Stimulated activated CD8-positive, alpha-beta memory T cell treated with anti-CD3 and anti-CD28 coated beads, Interleukin-15, amount 100 ng/mL, for 48 hours (primary cell): ENCODE measurements around the gene KNCN.
A peak's percentile ranks its signal among the peaks of the same experiment; 100 is the strongest.

ENCODE experiments used
- DNase-seq, 2 donors: peaks; one replicate each; pipeline ENCODE4 v3.0.0-alpha.2; 2020; ENCODE audit warnings: low read depth in 2 of 2

The KNCN gene

DNA sequence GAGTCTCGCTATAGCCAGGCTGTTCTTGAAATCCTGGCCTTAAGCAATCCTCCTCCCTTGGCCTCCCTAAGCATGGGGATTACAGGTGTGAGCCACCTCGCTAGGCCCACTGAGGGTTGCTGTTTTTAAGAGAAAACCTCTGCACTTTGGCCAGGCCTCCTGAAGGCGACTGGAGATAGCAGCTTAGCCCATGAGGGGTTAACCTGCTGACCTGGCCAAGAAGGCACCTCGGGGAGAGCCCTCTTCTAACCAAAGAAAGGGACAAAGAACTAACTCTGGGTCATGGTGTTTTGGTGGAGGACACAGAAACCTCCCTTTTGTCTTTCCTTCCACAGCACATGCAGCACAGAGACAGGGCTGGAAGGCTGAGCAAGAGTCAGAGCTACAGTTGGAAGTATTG lies 17.7 kb upstream of the KNCN start:
- no peak for DNase-seq

DNA sequence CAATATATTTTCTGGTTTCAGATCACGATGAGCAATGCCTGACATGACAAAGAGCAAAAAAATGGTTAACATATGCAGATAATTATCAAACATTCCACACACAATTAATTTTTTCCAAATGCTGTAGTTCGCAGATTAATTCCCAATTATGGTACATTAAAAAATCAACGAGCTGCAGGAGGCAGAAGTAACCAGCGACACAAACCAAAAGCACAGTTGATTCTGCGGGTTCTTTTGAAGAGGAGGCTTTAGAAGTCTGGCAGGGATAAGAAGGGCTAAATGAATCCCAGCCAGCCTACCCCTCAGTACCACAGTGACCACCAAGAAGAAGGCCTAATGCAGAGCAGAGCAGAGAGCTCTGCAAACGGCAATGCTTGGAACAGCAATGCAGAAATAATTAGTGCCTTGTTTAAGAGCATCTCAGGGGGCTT lies 17.0 kb upstream of the KNCN start:
- DNase-seq = no peak

DNA sequence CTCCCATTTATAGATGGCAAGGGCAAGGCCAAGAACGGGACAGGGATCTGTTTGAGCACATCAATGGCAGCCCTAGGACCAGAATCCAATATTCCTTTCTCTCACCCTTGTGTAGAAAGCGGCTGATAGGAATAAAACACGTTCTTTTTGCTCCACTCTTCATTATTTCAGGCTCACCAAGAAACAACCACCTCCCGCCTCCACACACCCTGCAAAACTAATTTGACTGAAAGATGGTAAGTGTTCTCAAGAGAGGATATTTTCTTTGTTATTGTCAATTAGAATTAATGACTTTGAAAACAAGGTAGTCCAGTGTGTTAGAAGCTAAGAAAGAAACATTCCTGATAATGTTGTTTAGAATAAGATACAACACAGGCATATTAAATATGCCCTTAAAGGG lies 11.9 kb upstream of the KNCN start:
- DNase-seq = no peak

DNA sequence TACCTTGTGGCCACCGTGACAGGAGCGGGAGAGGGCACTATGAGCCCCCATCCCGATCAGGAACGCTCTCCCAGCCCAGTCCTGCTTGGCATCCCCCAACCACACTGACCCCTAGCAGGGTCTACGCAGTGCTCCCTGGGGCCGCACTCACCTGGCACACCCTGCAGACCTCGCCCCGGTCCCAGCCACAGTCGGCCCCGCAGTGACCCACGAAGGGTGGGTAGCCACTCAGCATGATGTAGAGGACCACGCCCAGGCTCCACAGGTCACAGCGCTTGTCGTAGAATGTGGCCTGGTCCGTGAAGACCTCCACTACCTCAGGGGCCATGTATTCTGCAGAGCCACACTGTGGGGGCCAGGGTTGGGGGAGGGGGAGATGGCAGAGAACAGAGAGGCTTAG lies 11.1 kb upstream of the KNCN start:
- no peak for DNase-seq

DNA sequence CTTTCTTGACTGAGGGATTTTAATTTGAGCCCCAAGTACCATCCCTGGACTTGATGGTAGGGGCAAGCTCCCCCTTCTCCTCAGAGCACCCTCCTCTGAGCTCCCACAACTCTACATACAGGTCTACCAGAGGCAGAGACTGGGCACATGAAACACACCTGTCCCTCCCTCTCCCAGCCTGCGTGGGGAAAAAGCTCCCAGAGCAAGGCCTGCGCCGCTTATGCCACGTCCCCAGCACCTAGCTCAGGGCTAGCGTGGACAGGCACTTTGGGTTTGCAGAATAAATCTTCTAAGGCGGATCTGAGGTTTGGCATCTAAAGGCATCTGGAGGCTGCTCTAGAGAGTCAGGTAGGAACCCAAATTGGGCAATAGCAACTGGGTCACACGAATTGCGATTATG lies 7.5 kb upstream of the KNCN start:
- no peak for DNase-seq

DNA sequence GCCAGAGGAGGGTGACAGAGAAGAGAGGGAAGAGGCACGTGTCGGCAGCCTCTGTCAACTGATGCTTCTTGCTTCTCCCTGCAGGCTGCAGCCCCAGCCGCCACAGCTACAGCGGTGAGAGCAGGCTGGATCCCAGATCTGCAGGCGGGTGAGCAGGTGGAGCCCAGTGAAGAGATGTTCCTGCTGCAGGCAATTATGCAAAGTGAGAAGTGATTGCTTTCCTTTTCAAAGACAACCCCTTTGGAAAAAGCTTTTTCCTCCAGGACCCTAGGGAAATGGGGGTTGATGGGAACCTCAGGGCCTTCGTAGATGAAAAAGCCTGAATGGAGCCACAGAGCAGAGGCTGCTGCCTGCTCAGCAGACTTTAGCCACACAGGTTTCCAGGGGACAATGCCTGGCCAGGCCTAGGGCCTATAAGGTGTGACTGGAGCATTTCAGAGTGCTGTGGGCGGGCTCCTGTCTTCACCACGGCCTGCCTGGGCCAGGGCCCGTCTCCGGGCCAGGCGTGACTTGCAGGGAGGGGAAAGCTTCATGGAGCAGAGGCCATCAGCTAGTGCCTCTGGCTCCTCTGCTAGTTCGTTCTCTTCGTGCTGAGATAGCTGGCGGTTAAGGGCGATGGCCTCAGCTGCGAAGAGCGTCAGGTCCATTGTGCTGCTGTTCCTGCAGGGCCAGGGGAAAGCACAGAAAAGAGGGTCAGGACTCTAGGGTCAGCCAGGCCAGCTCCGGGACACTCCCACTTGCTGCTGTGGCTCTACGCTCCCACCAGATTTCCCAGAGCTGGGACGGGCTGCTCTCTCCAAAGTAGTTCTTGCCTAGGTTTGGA lies 6.9 kb upstream of the KNCN start:
- no peak for DNase-seq

DNA sequence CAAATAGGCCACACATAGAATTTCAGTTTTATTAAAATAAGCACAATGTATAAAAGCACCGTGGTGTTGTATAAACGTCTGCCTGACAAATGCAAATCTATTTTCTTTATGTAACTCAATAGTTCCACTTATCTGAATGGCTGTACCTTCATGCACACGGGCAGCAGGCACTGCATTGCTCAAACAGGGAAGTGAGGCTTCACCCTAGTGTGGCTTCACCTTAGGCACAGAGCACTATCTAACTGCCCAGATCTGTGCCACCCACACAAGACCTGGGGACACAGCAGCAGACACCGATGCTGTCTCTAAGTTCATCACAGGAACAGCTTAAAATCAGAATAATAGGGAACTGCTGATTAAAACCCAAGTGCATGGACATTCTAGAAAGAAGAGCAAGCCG lies 6.0 kb upstream of the KNCN start:
- no peak for DNase-seq

DNA sequence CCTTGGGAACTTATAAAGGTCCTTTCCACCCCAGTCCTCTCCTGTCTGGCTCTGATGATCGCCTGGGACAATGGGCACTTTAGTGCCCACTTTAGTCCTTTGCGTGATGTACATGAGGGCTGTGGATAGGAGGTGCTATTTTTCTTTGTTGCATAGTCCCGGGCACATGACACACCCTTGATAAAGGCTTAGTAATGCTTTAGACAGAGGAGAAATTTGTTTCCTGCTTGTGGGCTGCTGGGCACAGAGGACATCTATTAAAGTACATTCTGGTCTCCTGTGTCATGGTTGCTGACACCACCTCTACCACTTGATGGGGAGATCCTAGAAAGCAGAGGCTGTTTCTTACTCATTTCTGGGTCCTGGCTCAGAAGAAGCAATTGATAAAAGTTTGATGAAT lies 5.4 kb upstream of the KNCN start:
- no peak for DNase-seq

DNA sequence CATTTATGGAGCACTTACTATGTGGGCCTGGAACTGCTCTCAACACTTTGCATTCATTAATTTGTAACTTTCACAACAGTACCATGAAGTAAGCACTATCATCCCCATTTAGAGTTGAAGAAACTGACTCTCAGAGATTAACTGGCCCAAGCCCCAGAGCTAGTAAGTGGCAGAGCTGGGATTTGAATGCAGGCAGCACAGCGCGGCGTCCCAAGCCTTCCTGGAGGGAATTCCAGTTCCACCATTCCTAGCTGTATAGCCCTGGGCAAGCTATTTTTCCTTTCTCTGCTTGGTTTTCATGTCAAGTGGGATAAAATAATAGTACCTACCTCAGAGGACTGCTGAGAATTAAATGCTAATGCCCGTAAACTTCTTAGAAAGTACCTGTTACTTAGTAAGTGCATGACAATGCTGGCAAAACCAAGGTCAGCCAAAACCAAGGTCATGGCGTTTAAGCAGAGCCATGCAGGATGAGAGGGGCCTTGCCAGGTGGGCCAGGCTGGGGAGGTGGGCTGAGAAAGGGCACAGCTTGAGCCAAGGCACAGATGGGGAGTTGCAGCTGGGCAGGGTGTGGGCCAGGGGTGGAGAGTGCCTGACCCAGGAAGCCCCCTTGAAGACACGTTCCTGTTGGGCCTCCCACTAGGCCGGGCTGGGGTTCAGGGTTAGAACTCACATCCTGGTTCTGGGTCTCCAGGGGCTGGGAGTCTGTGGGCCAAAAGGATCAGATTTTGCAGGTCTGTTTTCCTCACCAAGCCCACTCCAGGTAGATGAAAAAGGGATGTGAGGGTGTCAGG lies 4.6 kb upstream of the KNCN start:
- DNase-seq = no peak

DNA sequence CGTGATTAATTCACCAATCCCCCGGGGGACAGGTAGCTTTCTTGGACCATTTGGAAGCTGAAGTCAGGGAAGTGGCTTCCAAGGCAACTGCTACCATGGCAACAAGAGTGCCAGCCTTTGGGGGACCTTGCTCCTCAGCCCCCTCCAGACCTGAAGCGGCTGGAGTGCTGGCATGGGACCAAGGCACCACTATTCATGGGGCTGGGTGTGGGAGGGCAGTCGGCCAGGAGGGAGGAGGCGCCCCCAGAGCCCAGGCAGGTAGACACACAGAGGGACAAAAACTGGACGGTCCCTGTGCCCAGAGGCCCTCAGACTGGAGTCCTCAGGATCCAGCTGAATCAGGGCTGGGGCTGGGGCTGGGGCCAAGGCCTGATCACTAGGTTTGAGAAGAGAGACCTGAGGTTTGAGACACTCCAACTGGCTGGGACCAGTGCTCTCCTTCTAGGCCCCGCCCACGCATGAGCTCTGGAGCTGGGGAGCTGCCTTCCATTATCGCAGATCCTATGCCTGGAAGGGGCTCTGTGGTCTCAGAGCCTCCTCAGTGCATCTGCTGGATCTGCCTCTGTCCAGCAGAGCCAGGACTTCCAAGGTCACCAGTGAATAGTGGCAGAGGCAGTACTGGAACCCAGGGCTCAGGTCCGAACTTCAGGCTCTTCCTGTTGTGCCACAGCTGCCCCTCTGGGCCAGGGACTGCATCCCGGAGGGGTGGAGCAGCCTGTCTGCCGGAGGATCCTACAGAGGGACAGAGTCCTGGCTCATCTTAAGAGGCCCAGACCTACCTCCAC lies 3.3 kb upstream of the KNCN start:
- no peak for DNase-seq

DNA sequence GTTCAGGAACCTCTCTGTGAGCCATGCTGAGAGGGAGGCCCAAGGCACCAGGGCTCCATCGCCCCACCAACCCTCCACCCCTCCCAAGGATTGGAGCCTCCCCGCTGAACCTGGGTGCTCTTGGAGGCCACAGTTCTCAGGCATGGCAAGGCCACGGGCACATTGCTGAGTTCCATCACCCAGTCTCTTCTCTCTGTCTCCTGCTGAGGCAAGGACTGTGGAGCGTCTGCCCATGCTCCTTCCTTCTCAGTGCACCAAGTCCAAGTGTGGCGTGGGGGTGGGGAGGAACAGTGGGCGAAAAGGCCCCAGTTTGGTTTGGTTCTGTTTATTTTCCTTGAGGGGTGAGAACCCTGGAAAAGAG lies 2.8 kb upstream of the KNCN start:
- no peak for DNase-seq

DNA sequence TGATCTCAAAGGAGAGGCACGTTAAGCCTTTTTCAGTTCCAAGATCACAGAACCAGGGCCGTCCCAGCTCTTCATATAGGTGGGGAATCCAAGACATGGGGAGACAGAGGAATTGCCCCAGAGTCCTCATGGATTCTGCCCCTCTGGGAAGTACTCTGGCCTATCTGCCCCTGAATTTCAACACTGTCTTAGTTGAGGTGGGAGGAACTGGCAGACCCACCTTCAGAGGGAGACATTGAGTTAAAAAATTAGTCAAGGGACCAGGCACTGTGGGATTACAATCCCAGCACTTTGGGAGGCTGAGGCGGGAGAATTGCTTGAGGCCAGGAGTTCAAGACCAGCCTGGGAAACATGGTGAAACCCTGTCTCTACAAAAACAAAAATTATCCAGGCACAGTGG lies 2.1 kb upstream of the KNCN start:
- no peak for DNase-seq

DNA sequence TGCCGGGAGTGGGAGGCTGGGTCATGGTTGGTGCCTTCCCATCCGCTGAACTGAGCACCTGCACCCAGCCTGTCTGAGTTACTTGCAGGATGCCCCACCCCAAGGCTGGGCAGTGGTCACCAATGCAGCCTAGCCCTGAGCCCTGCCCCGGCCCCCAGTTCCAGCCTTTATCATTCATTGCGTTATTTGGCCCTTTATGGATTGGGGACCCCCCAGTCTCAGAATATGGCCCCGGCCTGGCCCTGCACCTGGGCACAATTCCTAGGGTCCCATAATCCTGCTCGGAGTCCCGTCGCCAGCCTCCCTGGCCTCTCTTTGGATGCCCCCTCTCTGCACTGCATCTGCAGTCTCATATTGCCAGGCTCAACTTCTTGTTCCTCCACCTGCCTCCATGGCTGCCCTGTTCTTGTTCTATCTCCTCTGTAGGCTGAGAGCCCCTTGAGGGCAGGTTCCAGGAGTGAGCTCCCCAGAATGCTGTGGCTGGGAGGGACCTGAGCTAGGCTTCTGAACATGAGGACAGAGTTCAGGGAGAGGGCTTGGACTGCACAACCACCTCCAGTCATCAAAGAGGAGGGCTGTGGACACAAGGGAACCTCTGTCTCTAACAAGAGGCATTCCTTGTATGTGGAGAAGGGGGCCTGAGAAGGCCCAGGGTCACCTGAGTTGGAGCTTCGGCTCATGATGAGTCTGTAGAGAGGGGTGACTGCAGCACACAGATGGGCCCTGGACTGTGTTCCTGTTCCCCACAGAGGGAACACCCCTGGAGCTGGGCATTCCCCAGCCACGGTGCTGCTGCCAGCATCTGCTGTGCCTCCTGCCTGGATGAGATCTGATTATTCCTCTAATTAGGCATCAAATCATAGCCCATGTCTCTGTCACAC lies 1.1 kb upstream of the KNCN start:
- DNase-seq = no peak

DNA sequence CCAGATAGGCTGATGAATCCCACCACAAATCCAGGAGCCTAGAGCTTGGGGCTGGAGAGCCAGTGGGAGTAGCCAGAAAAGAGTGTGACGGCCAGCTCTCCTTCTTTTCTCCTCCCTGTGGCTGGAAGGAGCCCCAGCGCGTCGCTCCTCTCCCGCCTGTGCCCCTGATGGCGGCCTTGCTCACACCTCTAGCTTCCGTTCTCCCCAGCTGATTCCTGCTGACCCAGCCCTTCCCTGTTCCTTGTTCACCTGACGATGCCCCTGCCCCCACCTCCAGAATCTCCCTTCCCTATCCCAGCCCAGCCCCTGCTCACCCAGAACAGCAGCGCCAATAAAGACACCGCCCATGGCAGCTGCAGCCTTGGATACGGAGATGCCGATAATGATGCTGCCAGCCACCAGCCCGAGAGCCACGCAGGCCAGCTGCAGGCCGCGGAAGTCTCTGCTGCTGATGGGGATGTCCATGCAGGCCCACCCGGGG lies 656 bp downstream of the KNCN start:
- no peak for DNase-seq

DNA sequence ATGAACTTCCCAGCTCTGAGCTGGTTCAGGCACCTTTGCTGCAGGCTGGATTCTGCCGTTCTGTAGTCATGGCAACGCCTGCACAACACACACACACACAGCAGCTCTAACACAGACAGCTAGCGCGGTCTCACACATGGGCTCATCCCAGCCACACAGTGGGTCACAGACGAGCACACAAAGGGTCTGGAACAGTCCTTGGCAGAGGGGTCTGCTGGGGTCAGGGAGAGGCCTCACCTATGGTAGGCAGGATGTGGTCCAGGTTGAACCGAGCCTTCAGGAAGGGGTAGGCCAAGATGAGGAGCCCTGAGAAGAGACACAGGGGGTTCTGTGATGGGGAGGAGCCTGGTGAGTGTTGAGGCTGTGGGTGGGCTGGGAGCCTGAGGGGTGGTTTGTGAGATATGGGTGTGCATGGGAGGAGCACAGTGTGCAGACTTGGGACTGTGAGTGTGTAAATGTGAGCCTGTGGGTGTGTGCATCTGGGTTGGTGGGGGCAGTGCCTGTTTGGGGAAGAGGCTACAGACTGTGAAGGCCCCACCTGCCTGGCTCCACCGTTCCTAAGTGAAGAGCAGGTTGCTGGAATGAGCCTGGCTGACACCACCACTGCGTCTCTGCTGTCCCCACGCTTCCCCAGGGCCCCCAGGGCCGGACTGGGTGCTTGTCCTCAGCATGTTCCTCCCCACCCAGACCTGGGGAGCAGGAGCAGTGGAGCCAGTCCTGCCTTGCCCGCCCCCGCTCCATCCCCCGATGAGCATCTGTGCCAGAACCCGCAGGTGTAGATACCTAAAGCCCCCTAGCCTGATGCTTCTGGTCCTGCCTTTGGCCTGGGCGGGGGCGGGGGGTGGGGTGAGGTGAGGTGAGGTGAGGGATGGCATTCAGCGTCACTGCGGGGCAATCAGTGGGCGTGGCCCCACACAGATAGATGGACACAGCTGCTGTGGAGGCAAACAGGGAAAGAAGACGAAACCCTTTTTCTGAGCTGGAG lies 1.5 kb downstream of the KNCN start:
- DNase-seq = peak; percentile 22 to 40

DNA sequence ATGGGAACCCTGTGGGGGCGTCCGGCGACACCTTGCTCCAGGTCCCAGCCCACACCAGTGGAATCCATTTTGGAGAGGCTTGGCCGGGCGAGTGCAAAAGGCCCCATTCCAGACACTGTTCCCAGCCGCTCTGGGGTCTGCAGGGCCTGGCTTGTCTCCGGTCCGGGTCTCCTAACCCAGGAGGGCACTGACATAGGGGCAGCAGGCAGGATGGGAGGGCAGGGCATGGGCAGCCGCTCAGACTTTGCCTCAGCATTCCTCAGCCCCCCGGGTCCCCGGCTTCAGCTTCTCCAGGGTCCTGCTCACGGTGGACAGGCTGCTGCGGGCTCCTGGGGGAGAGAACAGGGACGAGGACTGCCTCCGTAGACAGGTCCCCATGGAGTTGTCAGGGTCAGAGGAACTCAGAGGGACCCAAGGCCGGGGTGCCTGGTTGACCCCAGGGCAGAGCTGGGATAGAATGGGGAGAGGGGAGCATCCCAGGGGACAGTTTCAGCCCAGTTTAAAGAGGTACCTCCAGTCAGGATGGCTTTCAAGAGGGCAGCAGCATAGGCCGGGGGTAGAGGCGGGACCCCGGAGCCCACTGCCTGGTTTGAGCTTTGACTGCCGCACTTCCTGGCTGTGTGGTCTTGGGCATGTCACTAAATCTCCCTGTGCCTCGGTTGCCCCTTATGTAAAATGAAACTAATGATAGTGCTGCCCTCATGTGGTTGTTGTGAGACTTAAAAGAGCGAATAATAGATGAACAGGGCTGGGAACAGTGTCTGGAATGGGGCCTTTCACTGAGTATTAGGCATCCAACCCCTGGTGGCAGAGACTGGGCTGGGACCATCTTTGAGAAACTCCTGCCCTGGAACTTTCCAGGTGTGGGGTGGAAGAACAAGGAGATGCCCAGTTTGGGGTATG lies 3.7 kb downstream of the KNCN start:
- DNase-seq = no peak

DNA sequence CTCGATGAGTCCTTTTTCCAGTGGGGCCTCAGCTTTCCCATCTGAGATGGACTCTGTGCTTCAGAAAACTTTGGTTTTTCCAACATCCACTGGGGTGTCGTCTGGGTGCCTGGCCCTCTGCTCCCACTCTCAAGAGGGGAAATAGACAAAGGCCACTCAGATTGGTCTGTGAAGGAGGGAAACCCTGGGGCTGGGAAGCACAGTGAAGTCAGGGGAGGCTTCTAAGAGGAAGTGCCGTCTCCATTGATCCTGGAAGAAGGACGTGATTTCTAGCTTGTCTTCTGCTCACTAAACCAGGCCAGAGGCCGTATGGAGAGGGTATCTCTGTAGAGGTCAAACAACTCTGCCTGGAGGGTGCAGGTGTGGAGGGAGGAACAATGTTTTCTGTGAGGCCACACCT lies 5.2 kb downstream of the KNCN start:
- no peak for DNase-seq

DNA sequence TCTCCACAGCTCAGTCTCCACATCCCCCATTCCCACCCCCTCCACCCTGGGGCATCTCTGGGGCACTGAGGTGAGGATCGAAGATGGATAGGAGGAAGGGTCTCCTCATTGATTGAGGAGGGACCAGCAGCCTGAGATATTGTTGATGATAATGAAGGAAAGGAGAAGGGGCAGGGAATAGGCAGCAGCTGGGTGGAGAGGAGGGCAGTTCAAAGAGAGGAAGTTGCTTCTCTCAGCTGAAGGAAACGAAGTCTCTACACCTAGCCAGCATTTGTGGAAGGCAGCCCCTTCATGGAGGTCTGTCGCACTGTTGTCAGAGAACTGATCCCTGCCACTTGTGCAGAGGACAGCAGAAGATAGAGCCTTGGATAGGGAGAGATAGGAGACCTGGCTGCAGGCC lies 5.7 kb downstream of the KNCN start:
- DNase-seq = no peak

DNA sequence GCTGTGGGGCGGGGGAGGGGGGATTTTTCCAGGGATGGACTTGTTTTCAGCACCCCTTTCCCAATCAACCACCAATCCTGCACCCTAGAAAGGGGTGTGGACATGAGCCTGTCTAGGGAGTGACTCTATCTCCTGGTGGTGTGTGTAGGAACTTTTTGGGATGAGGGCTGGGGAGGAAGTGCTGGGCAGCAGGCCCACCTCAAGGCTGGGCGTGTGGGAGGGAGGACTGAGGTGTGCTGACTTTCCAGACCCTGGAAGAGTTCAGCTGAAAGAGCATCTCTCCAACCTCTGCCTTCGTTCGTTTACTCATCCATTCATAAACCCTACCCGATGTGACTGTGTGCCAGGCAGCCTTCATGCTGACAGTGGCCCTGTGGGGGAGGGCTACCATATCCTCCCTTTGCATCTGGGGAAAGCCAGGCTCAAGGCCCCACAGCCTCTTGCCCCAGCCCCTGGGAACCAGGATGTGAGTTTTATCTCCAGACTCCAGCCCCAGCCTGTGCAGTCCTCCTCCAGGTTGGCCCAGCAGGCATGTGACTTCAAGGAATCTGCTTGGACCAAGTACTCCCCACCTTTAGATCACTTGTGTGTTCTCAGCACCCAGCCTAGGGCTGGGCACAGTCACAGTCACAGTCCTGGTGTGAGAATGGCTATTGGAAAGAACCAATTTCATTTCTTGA lies 6.7 kb downstream of the KNCN start:
- DNase-seq = no peak
